ENCODE measurements around the gene CSNK2A1.

CSNK2A1 gene

DNA sequence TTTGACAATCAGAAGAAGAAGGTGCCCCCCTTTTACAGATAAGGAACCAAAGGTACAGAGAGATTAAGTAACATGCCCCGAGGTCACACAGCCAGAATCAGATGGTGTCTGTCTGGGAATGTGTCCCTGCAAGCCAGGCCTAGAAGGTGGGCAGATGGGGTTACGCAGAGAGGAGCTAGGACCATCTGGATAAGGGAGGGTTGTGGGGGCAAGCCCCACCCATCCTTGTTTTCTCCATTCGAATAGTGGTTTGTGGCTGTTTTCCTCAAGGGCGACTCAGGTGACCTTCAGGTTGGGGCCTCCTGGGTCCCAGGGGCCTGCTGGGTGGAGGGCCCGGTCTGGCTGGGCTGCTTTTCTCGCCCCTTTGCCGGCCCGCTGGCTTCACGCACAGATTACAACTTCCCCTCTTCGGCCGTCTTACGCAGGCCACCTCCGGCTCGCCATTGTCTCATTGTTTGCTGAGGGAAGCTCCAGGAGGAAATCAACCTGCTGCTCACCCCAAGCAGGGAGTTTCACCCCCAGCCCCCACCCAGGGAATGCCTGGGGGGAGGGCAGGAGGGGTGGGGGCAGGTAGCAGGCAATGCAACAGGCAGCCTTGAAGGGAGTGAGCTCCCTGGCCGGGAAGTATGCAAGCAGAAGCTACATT lies 30.8 kb upstream of the CSNK2A1 start:
- no peak for DNase-seq (ENCODE audit: low read depth in 2 of 2)
- H3K4me3 ChIP-seq (replicated peaks in 1 of 2; ENCODE audit: low read depth in 2 of 2, low read length in 2 of 2), result no peak overlapping the region
- TF ChIP-seq, protein P1, sequence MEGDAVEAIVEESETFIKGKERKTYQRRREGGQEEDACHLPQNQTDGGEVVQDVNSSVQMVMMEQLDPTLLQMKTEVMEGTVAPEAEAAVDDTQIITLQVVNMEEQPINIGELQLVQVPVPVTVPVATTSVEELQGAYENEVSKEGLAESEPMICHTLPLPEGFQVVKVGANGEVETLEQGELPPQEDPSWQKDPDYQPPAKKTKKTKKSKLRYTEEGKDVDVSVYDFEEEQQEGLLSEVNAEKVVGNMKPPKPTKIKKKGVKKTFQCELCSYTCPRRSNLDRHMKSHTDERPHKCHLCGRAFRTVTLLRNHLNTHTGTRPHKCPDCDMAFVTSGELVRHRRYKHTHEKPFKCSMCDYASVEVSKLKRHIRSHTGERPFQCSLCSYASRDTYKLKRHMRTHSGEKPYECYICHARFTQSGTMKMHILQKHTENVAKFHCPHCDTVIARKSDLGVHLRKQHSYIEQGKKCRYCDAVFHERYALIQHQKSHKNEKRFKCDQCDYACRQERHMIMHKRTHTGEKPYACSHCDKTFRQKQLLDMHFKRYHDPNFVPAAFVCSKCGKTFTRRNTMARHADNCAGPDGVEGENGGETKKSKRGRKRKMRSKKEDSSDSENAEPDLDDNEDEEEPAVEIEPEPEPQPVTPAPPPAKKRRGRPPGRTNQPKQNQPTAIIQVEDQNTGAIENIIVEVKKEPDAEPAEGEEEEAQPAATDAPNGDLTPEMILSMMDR (IDR thresholded peaks at IDR 0.05; ENCODE audit: low read depth, low read length), result no peak

GRCh38 chr20:573414-574296 lies 30.1 kb upstream of the CSNK2A1 start:
- no peak overlapping the region for H3K4me3 ChIP-seq (replicated peaks in 1 of 2; ENCODE audit: low read depth in 2 of 2, low read length in 2 of 2)
- TF ChIP-seq, protein P1 (IDR thresholded peaks at IDR 0.05; ENCODE audit: low read depth, low read length), result no peak
- no peak for DNase-seq (ENCODE audit: low read depth in 2 of 2)

DNA sequence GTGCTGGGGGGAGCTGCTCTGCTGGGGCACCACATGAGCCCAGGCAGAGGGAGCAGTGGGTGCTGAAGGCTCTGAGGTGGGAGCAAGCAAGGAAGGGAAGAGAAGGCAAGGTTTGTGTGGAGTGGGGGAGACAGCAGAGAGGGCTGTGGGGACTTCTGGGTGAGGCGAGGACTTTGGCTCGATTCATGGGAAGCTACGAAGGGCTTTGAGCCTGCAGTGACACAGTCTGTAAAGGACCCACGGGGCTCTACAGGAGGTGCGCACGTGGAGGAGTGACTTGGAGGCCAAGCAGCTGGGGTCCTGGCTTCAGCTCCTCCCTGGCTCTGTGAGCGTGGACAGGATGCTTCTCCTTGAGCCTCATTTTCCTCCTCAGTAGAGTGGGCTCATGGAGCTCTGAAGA lies 29.1 kb upstream of the CSNK2A1 start:
- H3K4me3 ChIP-seq (replicated peaks in 1 of 2; ENCODE audit: low read depth in 2 of 2, low read length in 2 of 2), result no peak overlapping the region
- DNase-seq (ENCODE audit: low read depth in 2 of 2), result no peak
- TF ChIP-seq, protein P1 (IDR thresholded peaks at IDR 0.05; ENCODE audit: low read depth, low read length), result no peak

DNA sequence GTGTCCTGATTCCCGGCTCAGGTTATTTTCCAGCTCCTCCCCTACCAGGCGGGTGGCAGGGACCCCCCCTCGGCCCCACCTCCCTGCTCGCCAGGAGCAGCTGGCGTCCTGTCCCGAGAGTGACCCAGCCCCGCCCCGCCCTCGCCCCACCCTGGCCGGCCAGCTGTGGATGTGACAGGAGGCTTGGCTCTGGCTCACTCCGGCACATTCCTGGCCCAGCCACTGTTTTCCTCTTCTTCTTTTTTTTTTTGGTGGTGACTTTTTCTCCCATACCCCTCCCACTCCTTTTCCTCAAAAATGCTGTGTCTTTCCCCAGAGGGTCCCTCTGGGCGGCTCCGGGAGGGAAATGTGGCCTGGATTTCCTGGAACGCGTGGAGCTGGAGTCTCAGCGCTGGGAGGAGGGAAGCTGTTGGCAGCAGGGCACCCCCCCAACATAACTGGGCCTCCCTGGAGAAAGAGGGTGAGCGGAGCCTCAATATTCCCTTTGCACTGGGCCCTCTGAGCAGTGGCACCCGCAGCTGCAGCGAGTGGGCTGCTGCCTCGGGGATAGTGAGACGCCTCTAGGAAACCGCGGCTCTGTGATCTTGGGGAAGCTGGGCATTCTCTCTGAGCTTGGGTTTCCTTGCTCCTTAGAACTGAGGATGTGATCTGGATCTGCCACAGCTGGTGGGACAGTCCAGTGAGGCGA lies 28.3 kb upstream of the CSNK2A1 start:
- peak; percentile 10 to 62 for DNase-seq (ENCODE audit: low read depth in 2 of 2)
- H3K4me3 ChIP-seq (replicated peaks in 1 of 2; ENCODE audit: low read depth in 2 of 2, low read length in 2 of 2), result no peak overlapping the region
- TF ChIP-seq, protein P1 (IDR thresholded peaks at IDR 0.05; ENCODE audit: low read depth, low read length), result no peak

DNA sequence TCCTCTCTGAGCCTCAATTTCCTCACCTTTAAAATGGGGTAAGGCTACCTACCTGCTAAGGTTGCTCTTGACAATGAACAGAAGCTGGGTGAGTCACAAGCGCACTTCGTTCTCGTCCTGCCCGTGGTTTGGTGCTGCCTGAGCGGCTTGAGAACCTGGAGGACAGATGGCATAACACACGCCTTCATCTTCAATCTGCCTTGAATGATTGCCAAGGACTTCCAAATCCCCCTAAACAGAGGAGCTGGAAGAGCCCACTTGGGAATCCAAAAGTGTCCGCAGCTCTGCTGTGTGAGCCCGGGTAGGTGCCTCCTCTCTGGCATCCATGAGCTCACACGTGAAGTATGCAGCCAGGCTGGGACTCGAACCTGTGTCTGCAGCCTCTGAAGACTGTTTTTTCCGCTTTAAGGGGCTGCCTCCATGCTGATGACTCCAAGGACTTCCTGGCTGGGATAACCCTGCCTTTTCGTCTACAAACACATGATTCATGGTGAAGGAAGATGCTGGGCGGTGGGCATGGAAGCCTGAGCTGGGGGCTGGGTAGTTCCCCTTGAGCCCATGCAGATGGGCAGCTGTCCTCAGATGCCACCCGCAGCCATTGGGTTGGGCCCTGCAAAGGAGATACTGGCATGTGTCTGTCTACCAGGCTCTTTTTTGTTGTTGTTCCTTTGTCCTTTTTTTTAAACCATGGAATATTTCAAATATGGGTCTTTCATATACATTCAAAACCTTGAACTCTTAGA lies 25.3 kb upstream of the CSNK2A1 start:
- DNase-seq (ENCODE audit: low read depth in 2 of 2), result no peak
- no peak overlapping the region for H3K4me3 ChIP-seq (replicated peaks in 1 of 2; ENCODE audit: low read depth in 2 of 2, low read length in 2 of 2)
- TF ChIP-seq, protein P1 (IDR thresholded peaks at IDR 0.05; ENCODE audit: low read depth, low read length), result no peak

- TF ChIP-seq, protein P1 (IDR thresholded peaks at IDR 0.05; ENCODE audit: low read depth, low read length), result no peak
- DNase-seq (ENCODE audit: low read depth in 2 of 2), result no peak
- H3K4me3 ChIP-seq (replicated peaks in 1 of 2; ENCODE audit: low read depth in 2 of 2, low read length in 2 of 2), result no peak overlapping the region
Measured at GRCh38 chr20:568097-568652, 24.6 kb upstream of the CSNK2A1 start.

Measured in cardiac fibroblast (primary cell).